Left ventricle myocardium inferior (tissue), 1 donor: ENCODE measurements around the gene IPMK. TPM values are rescaled to one million over a fixed set of nuclear protein-coding genes. Genes with fewer than 3 reads are reported as not detected.

ENCODE experiments used
- DNase-seq: peaks from one replicate; pipeline ENCODE4 v3.0.0-alpha.2; 2020
- H3K27ac ChIP-seq: fragments of 200-600 bp; replicated peaks from 2 replicates; pipeline ENCODE4 v1.8.0; 2021
- H3K27me3 ChIP-seq: fragments of 200-600 bp; 2 replicates; pipeline ENCODE4 v1.8.0; 2021; ENCODE audit warnings: low read depth
- H3K36me3 ChIP-seq: fragments of 200-600 bp; 2 replicates; pipeline ENCODE4 v1.8.0; 2021
- H3K4me1 ChIP-seq: fragments of 200-600 bp; 2 replicates; pipeline ENCODE4 v1.8.0; 2021
- H3K4me3 ChIP-seq: fragments of 200-600 bp; 2 replicates; pipeline ENCODE4 v1.8.0; 2021; ENCODE audit warnings: mild to moderate bottlenecking, moderate library complexity
- H3K9me3 ChIP-seq: fragments of 200-600 bp; replicated peaks from 2 replicates; pipeline ENCODE4 v1.8.0; 2021
- intact Hi-C: fragments of 100-400 bp; cut with micrococcal nuclease; formaldehyde crosslinking; loops from one replicate; pipeline ENCODE4 v1.11.0; 2022
- total RNA-seq: library from RNA; stranded (reverse); fragmentation: NEBNext Ultra II Directional; extraction: Animal tissue kit (Norgen Biotek cat#: 25700); gene quantifications from one replicate; pipeline ENCODE4 v1.2.1, GENCODE V29; 2021
- TF ChIP-seq, protein P1 (sequence below): fragments of 200-600 bp; IDR thresholded peaks from 2 replicates; pipeline ENCODE4 v1.8.0; 2021; ENCODE audit warnings: antibody characterized with exemption, mild to moderate bottlenecking, borderline replicate concordance
- donor health status: DM: no; HTN: yes; CAD: no; lungs with severe emphysema.

Gene IPMK
- total RNA-seq, 1 donor from 2014 or later = 2.3 TPM

DNA sequence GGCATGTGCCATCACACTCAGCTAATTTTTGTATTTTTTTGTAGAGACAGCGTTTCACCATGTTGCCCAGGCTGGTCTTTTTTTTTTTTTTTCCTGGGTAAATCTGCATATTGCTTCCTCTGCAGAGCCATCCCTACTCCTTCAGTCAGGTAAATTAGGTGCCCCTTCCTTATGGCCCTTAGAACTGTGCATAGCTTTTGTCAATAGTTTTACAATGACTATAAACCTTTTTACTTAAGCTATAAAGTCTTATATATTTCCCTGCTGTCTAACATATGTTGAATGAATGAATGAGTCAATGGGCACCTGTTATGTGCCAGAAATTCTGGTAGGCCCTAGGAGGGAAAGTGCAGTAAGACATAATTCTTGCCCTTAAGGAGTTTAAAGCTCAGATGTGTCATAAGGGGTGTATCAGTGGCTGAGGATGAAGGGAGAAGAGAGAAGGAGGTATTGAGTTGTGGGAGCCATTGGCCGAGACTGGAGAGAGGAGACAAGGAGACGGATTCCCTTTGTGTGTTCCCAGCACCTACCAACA lies 36.5 kb upstream of the IPMK start:
- H3K27ac ChIP-seq = no peak overlapping the region
- peaks cover 20% of the 10 kb centered on the region for H3K27me3 ChIP-seq
- no peaks in the 10 kb centered on the region for H3K9me3 ChIP-seq
- intact Hi-C loops = no loop called here
- H3K4me3 ChIP-seq = no peak overlapping the region
- no peaks in the 10 kb centered on the region for H3K4me1 ChIP-seq
- DNase-seq = no peak
- TF ChIP-seq, protein P1, sequence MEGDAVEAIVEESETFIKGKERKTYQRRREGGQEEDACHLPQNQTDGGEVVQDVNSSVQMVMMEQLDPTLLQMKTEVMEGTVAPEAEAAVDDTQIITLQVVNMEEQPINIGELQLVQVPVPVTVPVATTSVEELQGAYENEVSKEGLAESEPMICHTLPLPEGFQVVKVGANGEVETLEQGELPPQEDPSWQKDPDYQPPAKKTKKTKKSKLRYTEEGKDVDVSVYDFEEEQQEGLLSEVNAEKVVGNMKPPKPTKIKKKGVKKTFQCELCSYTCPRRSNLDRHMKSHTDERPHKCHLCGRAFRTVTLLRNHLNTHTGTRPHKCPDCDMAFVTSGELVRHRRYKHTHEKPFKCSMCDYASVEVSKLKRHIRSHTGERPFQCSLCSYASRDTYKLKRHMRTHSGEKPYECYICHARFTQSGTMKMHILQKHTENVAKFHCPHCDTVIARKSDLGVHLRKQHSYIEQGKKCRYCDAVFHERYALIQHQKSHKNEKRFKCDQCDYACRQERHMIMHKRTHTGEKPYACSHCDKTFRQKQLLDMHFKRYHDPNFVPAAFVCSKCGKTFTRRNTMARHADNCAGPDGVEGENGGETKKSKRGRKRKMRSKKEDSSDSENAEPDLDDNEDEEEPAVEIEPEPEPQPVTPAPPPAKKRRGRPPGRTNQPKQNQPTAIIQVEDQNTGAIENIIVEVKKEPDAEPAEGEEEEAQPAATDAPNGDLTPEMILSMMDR = no peak
- no peaks in the 10 kb centered on the region for H3K36me3 ChIP-seq

DNA sequence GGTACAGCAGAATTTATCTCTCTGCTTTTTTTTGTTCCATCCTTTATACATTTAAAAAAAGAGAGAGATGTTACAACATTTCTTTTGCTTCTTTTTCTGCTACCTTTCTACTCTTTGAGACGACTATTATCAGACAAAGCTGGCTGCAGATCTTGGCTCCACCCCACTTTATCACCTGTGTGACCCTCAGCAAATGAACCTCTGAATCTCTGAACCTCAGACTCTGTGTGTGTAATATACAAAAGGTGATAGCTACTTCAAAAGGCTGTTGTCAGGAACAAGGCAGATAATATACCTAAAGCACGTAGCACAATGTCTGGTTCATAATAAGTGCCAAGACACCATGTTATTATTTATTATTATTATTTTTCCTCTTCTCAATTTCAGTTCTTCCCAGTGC lies 34.6 kb upstream of the IPMK start:
- Histone ChIP-seq H3K27me3 (peaks cover 12% of the 10 kb centered on the region), H3K4me3 (no peak overlapping the region), H3K4me1 (no peaks in the 10 kb centered on the region), H3K36me3 (no peaks in the 10 kb centered on the region), H3K27ac (no peak overlapping the region), H3K9me3 (no peaks in the 10 kb centered on the region)
- TF ChIP-seq, protein P1 = no peak
- intact Hi-C loops = no loop called here
- DNase-seq = no peak

DNA sequence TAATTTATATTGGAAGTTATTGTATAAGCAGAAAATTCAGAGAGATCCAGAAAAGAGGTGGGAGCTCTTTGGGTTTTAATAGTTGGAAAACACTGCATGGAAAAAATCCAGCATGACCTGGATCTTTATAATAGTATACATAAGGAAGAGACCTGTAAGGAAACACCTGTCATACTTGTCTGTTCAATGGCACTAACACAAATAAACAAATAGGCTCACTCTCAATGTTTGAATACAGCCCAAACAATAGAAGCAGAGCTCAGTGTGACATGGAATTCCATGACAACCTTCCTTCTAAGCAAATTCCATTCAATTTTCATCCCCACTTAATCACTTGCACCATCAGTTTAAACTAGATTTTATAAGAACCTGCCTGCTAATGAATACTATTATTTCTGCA lies 33.0 kb upstream of the IPMK start:
- Histone ChIP-seq H3K36me3 (no peaks in the 10 kb centered on the region), H3K4me3 (no peak overlapping the region), H3K27me3 (peaks cover 5% of the 10 kb centered on the region), H3K4me1 (no peaks in the 10 kb centered on the region), H3K9me3 (no peaks in the 10 kb centered on the region), H3K27ac (no peak overlapping the region)
- TF ChIP-seq, protein P1 = no peak
- intact Hi-C loops = no loop called here
- no peak for DNase-seq

DNA sequence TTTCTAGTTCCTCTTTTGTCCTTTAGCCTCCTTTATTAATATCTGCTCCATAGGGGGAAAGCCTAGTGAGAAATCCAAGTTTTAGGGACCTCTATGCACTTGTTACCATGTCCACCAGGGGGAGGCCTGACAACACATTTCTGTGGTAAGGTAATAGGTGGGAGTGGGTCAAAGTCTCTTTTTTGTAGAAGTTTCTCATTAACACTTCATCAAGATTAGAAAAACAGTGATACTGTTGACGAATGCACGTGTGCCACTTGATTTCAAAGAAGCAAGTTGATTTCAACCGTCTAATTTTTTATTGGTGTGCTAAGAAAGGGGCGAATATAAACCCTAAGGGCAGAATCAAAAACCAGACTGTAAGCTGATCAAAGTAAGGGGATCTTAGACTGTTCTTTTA lies 31.9 kb upstream of the IPMK start:
- intact Hi-C loops = no loop called here
- H3K27me3 ChIP-seq = no peaks in the 10 kb centered on the region
- DNase-seq = no peak
- no peak overlapping the region for H3K4me3 ChIP-seq
- no peaks in the 10 kb centered on the region for H3K36me3 ChIP-seq
- TF ChIP-seq, protein P1 = peak; percentile 83
- H3K9me3 ChIP-seq = no peaks in the 10 kb centered on the region
- H3K4me1 ChIP-seq = no peaks in the 10 kb centered on the region
- no peak overlapping the region for H3K27ac ChIP-seq

DNA sequence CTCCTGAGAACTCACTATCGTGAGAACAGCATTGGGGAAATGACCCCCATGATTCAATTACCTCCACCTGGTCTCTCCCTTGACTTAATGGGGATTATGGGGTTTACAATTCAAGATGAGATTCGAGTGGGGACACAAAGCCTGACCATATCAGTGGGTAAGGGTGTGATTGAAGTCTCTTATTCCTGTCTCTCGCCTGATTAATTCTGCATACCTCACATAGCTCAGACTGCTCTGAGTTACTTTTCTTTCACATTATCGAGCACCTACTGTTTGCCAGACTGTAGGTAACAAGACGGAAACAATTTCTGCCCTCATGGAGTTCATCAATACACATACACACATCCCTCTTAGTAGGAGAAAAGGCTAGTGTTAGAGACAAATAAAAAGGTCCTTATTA lies 26.3 kb upstream of the IPMK start:
- Histone ChIP-seq H3K27me3 (no peaks in the 10 kb centered on the region), H3K27ac (no peak overlapping the region), H3K36me3 (peaks cover 3% of the 10 kb centered on the region), H3K4me3 (no peak overlapping the region), H3K9me3 (no peaks in the 10 kb centered on the region), H3K4me1 (no peaks in the 10 kb centered on the region)
- intact Hi-C loops = no loop called here
- TF ChIP-seq, protein P1 = no peak
- DNase-seq = no peak
